22Rv1 (cell line): ENCODE measurements around the gene MAB21L1.

Experiments
- ZFX ChIP-seq: fragments of 450-650 bp; IDR thresholded peaks from 2 replicates; pipeline ENCODE4 v1.6.1; 2017; ENCODE audit warnings: antibody characterized with exemption, borderline replicate concordance
- TF ChIP-seq, protein P1 (sequence below): fragments of 450-650 bp; IDR thresholded peaks from 2 replicates; pipeline ENCODE4 v1.5.1; 2017; ENCODE audit warnings: mild to moderate bottlenecking

- TF ChIP-seq, protein P1, sequence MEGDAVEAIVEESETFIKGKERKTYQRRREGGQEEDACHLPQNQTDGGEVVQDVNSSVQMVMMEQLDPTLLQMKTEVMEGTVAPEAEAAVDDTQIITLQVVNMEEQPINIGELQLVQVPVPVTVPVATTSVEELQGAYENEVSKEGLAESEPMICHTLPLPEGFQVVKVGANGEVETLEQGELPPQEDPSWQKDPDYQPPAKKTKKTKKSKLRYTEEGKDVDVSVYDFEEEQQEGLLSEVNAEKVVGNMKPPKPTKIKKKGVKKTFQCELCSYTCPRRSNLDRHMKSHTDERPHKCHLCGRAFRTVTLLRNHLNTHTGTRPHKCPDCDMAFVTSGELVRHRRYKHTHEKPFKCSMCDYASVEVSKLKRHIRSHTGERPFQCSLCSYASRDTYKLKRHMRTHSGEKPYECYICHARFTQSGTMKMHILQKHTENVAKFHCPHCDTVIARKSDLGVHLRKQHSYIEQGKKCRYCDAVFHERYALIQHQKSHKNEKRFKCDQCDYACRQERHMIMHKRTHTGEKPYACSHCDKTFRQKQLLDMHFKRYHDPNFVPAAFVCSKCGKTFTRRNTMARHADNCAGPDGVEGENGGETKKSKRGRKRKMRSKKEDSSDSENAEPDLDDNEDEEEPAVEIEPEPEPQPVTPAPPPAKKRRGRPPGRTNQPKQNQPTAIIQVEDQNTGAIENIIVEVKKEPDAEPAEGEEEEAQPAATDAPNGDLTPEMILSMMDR, result no peak
- TF ChIP-seq ZFX, result no peak
Observed at GRCh38 chr13:35518337-35518946, 42.0 kb upstream of the MAB21L1 start.
